ENCODE measurements around the gene SPATA32.
A peak's percentile ranks its signal among the peaks of the same experiment; 100 is the strongest.

The SPATA32 gene

DNA sequence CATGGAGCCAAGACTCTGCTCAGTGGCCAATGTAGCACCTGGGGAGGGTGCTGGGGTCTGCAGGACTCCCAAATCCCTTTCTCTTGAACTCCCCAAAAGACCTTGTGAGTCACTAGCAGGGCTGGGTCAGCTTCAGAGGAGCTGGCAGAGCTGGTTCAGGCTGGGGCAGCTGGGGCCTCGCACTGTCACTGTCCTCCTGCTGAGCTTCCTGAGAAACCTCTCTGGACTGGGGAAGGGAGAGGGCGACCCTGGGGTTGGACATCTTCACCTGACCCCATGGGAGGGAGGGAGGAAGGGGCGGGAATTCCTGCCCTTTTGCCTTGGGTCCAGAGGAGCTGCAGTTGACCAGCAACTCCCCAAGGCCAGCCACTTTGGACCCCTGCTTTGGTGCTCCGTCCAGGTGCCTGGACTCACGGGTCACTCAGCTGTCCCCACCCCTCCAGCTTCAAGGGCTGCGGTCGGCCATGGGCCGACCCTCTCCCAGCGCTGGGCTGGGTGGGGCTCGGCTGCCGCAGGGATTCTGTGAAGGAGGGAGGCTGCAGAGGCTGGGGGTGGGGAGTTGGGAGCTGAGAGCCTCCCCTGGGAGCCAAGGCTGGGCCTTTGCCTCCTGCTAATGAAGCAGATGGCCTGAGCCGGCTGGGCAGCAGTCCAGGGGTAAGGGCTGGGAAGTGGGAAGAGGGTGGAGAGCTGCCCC is 31.0 kb downstream of the SPATA32 start:
- Histone ChIP-seq H3K36me3 (ENCODE audit: control insufficient read depth in 2 of 2, insufficient read depth in 2 of 2, low read length in 2 of 2) (peaks cover 0 to 3% of the 10 kb centered on the region in 2 donors), H3K27me3 (ENCODE audit: control insufficient read depth in 2 of 2, insufficient read depth in 2 of 2, low read length in 2 of 2) (no peaks in the 10 kb centered on the region), H3K4me1 (ENCODE audit: control insufficient read depth in 2 of 2, insufficient read depth in 2 of 2, low read length in 2 of 2) (peaks cover 33% of the 10 kb centered on the region in 2 donors), H3K9ac (ENCODE audit: low read depth in 1 of 2, low read length in 2 of 2) (no peak overlapping the region), H3K9me3 (ENCODE audit: control insufficient read depth in 2 of 2, low read length in 2 of 2) (no peaks in the 10 kb centered on the region), H3K4me3 (ENCODE audit: low read length in 2 of 2) (no peak overlapping the region), H3K27ac (ENCODE audit: low read depth in 2 of 2, low read length in 2 of 2) (peak overlapping the region in 1 of 2 donors; percentile 43)

DNA sequence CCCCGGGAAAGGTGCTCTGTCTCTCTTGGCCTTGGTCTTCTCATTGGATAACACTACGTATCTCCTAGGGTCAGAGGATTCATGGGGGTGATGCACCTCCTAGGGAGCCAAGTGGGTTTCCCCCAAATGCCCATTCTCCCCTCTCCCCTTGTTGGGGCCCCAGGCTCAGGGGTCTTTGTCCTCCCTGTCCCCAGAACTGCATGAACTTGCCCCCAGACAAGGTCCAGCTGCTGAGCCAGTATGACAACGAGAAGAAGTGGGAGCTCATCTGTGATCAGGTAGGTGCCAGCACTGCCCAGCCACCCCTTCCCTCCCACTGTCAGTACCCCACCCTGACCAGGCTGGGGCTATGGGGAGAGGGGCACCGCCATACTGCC is 31.5 kb downstream of the SPATA32 start:
- no peak overlapping the region for H3K9ac ChIP-seq (ENCODE audit: low read depth in 1 of 2, low read length in 2 of 2)
- H3K27ac ChIP-seq (ENCODE audit: low read depth in 2 of 2, low read length in 2 of 2) = peak overlapping the region in 1 of 2 donors; percentile 43
- H3K4me1 ChIP-seq (ENCODE audit: control insufficient read depth in 2 of 2, insufficient read depth in 2 of 2, low read length in 2 of 2) = peaks cover 33 to 35% of the 10 kb centered on the region in 2 donors
- H3K9me3 ChIP-seq (ENCODE audit: control insufficient read depth in 2 of 2, low read length in 2 of 2) = no peaks in the 10 kb centered on the region
- peaks cover 0 to under 1% of the 10 kb centered on the region in 2 donors for H3K36me3 ChIP-seq (ENCODE audit: control insufficient read depth in 2 of 2, insufficient read depth in 2 of 2, low read length in 2 of 2)
- no peaks in the 10 kb centered on the region for H3K27me3 ChIP-seq (ENCODE audit: control insufficient read depth in 2 of 2, insufficient read depth in 2 of 2, low read length in 2 of 2)
- H3K4me3 ChIP-seq (ENCODE audit: low read length in 2 of 2) = no peak overlapping the region

DNA sequence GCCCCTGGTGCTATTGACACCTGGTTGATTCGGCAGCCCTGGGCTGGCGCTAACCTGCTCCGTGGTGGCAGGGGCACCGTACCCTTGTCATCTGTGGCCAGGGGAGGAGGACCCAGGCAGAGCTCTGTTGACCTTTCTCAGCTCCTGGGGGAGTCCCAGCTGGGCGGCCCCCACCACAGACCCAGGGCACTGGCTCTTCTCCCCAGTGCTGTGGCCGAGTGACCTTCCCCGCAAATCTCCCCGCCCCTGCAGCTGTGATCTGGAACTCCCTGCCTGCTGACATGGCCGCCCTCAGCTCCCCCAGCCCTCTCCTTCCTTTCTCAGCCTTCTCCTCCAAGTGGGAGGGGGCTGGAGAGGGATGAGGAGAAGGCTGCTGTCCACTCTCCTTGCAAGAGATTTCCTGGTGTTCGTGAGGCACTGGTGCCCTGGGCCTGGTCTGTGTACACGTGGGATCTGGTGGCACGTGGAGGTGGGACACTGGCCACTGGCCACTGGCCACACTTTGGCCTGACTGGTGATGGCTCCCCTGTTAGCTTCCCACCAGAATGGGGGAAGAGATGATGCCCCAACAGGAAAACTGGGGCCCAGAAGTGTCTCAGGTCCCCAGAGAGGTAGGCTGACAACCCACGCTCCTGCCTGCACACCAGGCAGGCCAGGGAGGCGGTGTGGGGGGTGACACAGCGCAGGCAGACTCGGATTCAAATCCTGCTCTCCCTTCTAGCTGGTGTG is 32.0 kb downstream of the SPATA32 start:
- Histone ChIP-seq H3K27ac (ENCODE audit: low read depth in 2 of 2, low read length in 2 of 2) (peak overlapping the region; percentile 79 to 88), H3K27me3 (ENCODE audit: control insufficient read depth in 2 of 2, insufficient read depth in 2 of 2, low read length in 2 of 2) (no peaks in the 10 kb centered on the region), H3K36me3 (ENCODE audit: control insufficient read depth in 2 of 2, insufficient read depth in 2 of 2, low read length in 2 of 2) (no peaks in the 10 kb centered on the region), H3K4me1 (ENCODE audit: control insufficient read depth in 2 of 2, insufficient read depth in 2 of 2, low read length in 2 of 2) (peaks cover 37 to 39% of the 10 kb centered on the region in 2 donors), H3K4me3 (ENCODE audit: low read length in 2 of 2) (no peak overlapping the region), H3K9ac (ENCODE audit: low read depth in 1 of 2, low read length in 2 of 2) (peak overlapping the region in 1 of 2 donors; percentile 50), H3K9me3 (ENCODE audit: control insufficient read depth in 2 of 2, low read length in 2 of 2) (no peaks in the 10 kb centered on the region)

DNA sequence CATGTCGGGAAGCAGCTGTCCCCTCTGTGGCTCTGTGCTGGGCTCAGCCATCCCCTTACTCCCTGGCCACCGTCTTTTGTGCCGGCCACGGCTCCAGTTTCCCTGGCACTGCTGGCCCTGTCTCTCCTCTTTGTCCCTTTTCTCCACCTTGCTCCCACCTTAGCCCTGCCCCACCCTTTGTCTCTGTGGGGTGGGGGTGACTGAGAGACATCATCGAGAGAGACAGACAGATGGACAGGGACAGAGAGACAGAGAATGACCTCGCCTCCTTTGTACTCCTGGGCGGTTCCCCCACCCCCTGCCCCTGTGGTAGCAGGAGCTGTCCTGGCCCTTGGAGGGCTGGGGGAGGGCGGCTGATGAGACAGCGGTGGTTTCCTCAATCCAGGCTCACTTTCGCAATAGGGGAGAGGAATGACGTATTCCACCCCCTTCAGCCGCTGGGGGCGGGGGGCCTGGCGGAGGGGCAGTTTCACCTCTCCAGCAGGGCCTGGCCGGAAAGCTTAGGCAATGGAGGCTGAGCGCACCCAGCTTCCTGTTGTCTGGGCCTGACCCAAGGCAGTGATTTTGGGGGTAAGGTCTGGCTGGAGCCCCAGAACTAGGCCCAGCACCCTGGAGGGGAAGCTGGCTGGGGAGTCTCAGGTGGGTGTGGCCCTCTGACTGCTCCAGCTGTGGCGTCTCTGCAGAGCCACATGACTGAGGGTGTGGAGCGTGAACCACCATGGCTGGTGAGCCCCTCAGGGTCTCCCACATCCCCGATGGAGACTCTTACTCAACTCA is 32.9 kb downstream of the SPATA32 start:
- Histone ChIP-seq H3K9ac (ENCODE audit: low read depth in 1 of 2, low read length in 2 of 2) (peak overlapping the region; percentile 50 to 63), H3K27ac (ENCODE audit: low read depth in 2 of 2, low read length in 2 of 2) (peak overlapping the region; percentile 79 to 88)

DNA sequence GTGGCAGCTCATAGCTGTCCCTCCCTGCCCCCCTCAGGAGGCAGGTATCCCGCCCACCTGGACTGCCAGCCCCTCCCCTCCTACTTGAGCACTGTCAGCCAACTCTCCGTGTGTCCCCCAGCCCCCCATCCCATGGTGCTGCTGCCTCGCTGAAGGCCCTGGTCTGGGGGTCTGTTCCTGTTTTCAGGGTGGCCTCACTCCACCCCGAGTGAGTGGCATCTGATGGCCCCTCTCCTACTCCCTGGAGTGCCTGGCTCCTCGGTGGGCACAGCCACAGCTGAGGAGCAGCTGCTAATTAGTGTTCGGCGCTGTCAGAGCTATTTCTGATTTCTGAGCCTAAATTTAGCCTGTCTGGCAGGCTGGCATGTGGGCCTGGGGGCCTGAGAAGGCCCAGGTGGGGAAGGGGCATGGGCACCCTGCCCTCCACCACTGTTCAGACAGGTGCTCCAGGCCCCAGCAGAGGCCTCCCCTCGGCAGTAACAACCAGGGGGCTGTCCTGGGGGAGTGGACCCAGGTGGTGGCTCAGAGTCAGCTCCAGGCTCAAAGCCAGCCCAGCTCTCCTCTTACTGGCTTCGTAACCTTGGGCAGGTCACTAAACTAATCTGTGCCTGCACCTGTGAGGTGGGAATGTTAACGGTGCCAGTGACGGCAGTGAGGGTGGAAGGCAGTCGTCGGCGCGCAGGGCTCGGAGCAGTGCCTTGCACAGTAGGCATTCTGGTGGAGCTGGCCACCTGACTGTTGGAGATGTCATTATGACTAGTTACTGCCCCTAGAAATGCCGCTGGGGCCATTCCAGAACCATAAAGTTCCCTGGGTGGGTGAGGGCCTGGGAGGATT is 33.8 kb downstream of the SPATA32 start:
- peak overlapping the region; percentile 50 to 63 for H3K9ac ChIP-seq (ENCODE audit: low read depth in 1 of 2, low read length in 2 of 2)
- H3K9me3 ChIP-seq (ENCODE audit: control insufficient read depth in 2 of 2, low read length in 2 of 2) = no peaks in the 10 kb centered on the region
- H3K4me1 ChIP-seq (ENCODE audit: control insufficient read depth in 2 of 2, insufficient read depth in 2 of 2, low read length in 2 of 2) = peaks cover 47 to 50% of the 10 kb centered on the region in 2 donors
- H3K27me3 ChIP-seq (ENCODE audit: control insufficient read depth in 2 of 2, insufficient read depth in 2 of 2, low read length in 2 of 2) = peaks cover 0 to under 1% of the 10 kb centered on the region in 2 donors
- H3K27ac ChIP-seq (ENCODE audit: low read depth in 2 of 2, low read length in 2 of 2) = peak overlapping the region; percentile 79 to 88
- peak overlapping the region in 1 of 2 donors; percentile 57 for H3K4me3 ChIP-seq (ENCODE audit: low read length in 2 of 2)
- H3K36me3 ChIP-seq (ENCODE audit: control insufficient read depth in 2 of 2, insufficient read depth in 2 of 2, low read length in 2 of 2) = no peaks in the 10 kb centered on the region

More for the DNA sequence above, 32.9 kb downstream of the SPATA32 start:
- Histone ChIP-seq H3K4me3 (ENCODE audit: low read length in 2 of 2) (peak overlapping the region in 1 of 2 donors; percentile 37), H3K4me1 (ENCODE audit: control insufficient read depth in 2 of 2, insufficient read depth in 2 of 2, low read length in 2 of 2) (peaks cover 40 to 44% of the 10 kb centered on the region in 2 donors), H3K36me3 (ENCODE audit: control insufficient read depth in 2 of 2, insufficient read depth in 2 of 2, low read length in 2 of 2) (no peaks in the 10 kb centered on the region), H3K9me3 (ENCODE audit: control insufficient read depth in 2 of 2, low read length in 2 of 2) (no peaks in the 10 kb centered on the region), H3K27me3 (ENCODE audit: control insufficient read depth in 2 of 2, insufficient read depth in 2 of 2, low read length in 2 of 2) (no peaks in the 10 kb centered on the region)

DNA sequence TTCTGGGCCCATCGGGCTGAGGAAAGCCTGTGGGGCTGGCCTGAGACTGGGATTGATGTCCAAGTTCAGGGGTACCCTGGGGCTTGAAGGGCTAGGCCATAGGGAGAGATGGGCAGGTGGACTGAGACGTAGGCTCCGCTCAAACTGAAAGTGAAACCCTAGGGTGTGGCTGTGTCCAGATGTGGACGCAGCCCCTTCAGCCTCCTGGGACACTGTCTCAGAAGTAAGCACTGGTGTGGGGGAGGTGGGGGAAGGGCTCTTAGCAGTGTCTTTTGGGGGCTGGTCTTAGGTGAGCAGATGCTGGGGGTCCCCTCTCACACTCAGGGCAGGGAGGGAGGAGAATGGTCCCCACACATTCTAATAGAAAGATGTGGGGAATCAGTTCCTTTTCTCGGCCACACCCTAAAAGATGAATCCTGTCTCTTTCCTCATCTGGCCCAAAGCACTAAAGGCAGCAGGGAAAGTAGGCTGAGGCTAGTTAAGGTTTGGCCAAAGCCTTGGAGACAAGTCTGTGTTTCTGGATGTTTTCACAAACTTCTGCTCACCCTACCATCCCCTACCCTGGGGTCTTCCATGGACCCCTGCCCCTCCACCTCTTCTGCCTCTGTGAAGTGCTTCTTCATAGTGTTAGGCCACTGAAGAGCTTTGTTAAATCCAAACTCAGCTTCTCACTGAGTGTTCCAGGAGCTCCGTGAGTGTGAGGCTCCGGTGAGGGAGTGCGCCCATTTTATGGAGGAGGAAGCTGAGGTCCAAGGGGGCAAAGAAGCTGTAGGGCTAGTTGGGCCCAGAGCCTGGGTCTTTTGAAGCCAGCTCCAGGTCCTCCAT is 34.6 kb downstream of the SPATA32 start:
- H3K27ac ChIP-seq (ENCODE audit: low read depth in 2 of 2, low read length in 2 of 2) = peak overlapping the region; percentile 79 to 88
- H3K27me3 ChIP-seq (ENCODE audit: control insufficient read depth in 2 of 2, insufficient read depth in 2 of 2, low read length in 2 of 2) = peaks cover 0 to 2% of the 10 kb centered on the region in 2 donors
- H3K4me1 ChIP-seq (ENCODE audit: control insufficient read depth in 2 of 2, insufficient read depth in 2 of 2, low read length in 2 of 2) = peaks cover 49 to 50% of the 10 kb centered on the region in 2 donors
- peak overlapping the region; percentile 3 to 57 for H3K4me3 ChIP-seq (ENCODE audit: low read length in 2 of 2)
- H3K9ac ChIP-seq (ENCODE audit: low read depth in 1 of 2, low read length in 2 of 2) = peak overlapping the region; percentile 42 to 63
- no peaks in the 10 kb centered on the region for H3K36me3 ChIP-seq (ENCODE audit: control insufficient read depth in 2 of 2, insufficient read depth in 2 of 2, low read length in 2 of 2)
- H3K9me3 ChIP-seq (ENCODE audit: control insufficient read depth in 2 of 2, low read length in 2 of 2) = no peaks in the 10 kb centered on the region

DNA sequence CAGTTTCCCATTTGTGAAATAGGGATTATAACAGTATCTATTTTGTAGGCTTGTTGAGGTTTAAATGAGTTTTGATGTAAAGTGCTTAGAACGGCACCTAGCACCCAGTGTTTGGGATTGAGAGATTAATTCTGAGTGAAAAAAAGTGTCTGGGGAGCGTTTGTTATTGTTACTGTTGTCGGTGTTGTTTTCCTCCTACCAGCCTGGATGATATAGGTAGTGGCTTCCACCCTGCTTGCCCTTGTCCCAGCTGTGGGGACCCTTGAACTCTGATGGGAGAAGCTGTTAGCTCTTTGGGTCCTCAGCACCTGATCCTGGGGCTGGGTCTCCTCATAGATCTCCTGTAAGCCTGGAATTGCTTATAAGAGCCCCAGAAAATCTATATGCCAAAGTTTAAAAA is 35.3 kb downstream of the SPATA32 start:
- H3K27ac ChIP-seq (ENCODE audit: low read depth in 2 of 2, low read length in 2 of 2) = peak overlapping the region; percentile 79 to 88
- peak overlapping the region in 1 of 2 donors; percentile 57 for H3K4me3 ChIP-seq (ENCODE audit: low read length in 2 of 2)
- H3K36me3 ChIP-seq (ENCODE audit: control insufficient read depth in 2 of 2, insufficient read depth in 2 of 2, low read length in 2 of 2) = no peaks in the 10 kb centered on the region
- no peaks in the 10 kb centered on the region for H3K9me3 ChIP-seq (ENCODE audit: control insufficient read depth in 2 of 2, low read length in 2 of 2)
- H3K27me3 ChIP-seq (ENCODE audit: control insufficient read depth in 2 of 2, insufficient read depth in 2 of 2, low read length in 2 of 2) = peaks cover 0 to 2% of the 10 kb centered on the region in 2 donors
- peak overlapping the region; percentile 24 to 60 for H3K9ac ChIP-seq (ENCODE audit: low read depth in 1 of 2, low read length in 2 of 2)
- peaks cover 48 to 50% of the 10 kb centered on the region in 2 donors for H3K4me1 ChIP-seq (ENCODE audit: control insufficient read depth in 2 of 2, insufficient read depth in 2 of 2, low read length in 2 of 2)

DNA sequence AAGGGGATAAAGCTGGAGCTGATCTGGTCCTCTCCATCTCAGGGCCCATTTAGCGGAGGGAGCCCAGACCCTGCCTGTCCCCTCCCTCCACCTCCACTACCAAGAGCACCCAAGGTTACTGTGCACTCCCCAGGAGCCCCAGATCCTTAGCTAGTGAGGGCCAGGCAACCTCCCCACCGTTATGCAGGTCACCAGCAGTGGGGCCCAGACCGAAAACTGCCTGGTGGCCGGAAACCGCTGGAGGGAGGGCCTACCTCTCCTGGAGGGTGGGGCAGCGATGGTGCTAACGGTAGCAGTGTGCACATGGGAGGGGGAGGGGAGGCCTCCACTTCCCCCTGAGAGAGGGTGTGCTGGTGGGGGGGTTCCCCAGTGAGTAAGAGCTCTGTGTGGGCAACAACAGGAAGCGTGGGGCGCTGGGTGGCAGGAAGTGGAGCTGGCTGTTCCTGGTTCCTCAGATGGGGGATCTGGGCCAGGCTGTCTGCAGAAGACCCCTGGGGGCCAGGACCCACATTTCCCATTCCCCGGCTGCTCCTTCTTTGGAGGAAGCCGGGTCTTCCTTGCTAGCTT is 35.8 kb downstream of the SPATA32 start:
- peaks cover 50 to 54% of the 10 kb centered on the region in 2 donors for H3K4me1 ChIP-seq (ENCODE audit: control insufficient read depth in 2 of 2, insufficient read depth in 2 of 2, low read length in 2 of 2)
- peak overlapping the region; percentile 36 to 70 for H3K9ac ChIP-seq (ENCODE audit: low read depth in 1 of 2, low read length in 2 of 2)
- H3K27me3 ChIP-seq (ENCODE audit: control insufficient read depth in 2 of 2, insufficient read depth in 2 of 2, low read length in 2 of 2) = peaks cover 0 to 2% of the 10 kb centered on the region in 2 donors
- H3K9me3 ChIP-seq (ENCODE audit: control insufficient read depth in 2 of 2, low read length in 2 of 2) = no peaks in the 10 kb centered on the region
- H3K36me3 ChIP-seq (ENCODE audit: control insufficient read depth in 2 of 2, insufficient read depth in 2 of 2, low read length in 2 of 2) = no peaks in the 10 kb centered on the region
- H3K4me3 ChIP-seq (ENCODE audit: low read length in 2 of 2) = peak overlapping the region in 1 of 2 donors; percentile 72
- H3K27ac ChIP-seq (ENCODE audit: low read depth in 2 of 2, low read length in 2 of 2) = peak overlapping the region; percentile 79 to 88

Measured in mucosa of rectum (tissue), 2 donors.